ENCODE data around the gene SLC26A9. TPM values are rescaled to one million over a fixed set of nuclear protein-coding genes. Genes with fewer than 3 reads are reported as not detected.

The SLC26A9 gene
- total and polyA plus RNA-seq, 9 of the 15 experiments (the other 6 are each of a cell fraction or from before 2014, with no cell fraction given) = 0.03 TPM; not detected in 8

DNA sequence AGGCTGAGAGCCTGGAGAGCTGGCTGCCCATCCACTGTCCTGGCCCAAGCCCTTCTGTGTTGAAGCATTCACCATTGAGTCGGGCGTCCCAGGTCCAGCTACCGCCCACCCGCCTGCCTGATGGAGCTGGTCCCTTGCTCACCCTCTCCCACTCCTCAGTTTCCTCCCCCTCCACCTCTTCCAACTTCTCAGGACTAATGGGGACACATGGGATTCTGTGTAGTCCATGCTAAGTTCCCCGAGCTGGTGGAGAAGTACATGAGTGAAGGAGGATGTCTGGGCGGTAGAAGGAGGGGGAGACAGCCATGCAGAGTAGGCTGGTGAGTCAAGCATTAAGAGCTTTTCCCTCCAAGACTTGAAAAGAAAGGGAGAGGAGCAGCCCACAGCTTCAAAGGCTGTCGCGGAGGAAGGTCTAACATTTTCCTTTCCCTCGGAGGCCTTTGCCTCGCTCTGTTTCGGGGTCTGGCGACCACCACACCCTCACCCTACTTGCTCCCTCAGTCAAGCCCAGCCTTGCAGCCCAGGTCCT lies 561 bp downstream of the SLC26A9 start (continued):
- TF ChIP-seq, protein P1, sequence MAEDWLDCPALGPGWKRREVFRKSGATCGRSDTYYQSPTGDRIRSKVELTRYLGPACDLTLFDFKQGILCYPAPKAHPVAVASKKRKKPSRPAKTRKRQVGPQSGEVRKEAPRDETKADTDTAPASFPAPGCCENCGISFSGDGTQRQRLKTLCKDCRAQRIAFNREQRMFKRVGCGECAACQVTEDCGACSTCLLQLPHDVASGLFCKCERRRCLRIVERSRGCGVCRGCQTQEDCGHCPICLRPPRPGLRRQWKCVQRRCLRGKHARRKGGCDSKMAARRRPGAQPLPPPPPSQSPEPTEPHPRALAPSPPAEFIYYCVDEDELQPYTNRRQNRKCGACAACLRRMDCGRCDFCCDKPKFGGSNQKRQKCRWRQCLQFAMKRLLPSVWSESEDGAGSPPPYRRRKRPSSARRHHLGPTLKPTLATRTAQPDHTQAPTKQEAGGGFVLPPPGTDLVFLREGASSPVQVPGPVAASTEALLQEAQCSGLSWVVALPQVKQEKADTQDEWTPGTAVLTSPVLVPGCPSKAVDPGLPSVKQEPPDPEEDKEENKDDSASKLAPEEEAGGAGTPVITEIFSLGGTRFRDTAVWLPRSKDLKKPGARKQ (CRISPR knock-in tag; IDR thresholded peaks at IDR 0.05) = no peak
- TF ChIP-seq ZC3H8 (IDR thresholded peaks at IDR 0.05) (no peak), ZNF707 (CRISPR knock-in tag; conservative IDR thresholded peaks at IDR 0.05) (no peak), MCM7 (IDR thresholded peaks at IDR 0.05) (no peak), HDAC1 (IDR thresholded peaks at IDR 0.05) (no peak), HDGF (IDR thresholded peaks at IDR 0.05) (no peak), ZBTB8A (IDR thresholded peaks at IDR 0.05; ENCODE audit: partially characterized antibody) (no peak), PRPF4 (IDR thresholded peaks at IDR 0.05; ENCODE audit: insufficient read depth, low read depth, low read length, poor library complexity, severe bottlenecking) (no peak), GABPA (tag; conservative IDR thresholded peaks at IDR 0.05; ENCODE audit: low read depth) (no peak), CBX8 (IDR thresholded peaks at IDR 0.05; ENCODE audit: borderline replicate concordance, extremely low read depth, low read depth, low read length, poor library complexity, severe bottlenecking) (no peak), KAT8 (IDR thresholded peaks at IDR 0.05; ENCODE audit: low read depth) (no peak), CHD1 (IDR thresholded peaks at IDR 0.05; ENCODE audit: low read length) (no peak)
- TF ChIP-seq, protein P2, sequence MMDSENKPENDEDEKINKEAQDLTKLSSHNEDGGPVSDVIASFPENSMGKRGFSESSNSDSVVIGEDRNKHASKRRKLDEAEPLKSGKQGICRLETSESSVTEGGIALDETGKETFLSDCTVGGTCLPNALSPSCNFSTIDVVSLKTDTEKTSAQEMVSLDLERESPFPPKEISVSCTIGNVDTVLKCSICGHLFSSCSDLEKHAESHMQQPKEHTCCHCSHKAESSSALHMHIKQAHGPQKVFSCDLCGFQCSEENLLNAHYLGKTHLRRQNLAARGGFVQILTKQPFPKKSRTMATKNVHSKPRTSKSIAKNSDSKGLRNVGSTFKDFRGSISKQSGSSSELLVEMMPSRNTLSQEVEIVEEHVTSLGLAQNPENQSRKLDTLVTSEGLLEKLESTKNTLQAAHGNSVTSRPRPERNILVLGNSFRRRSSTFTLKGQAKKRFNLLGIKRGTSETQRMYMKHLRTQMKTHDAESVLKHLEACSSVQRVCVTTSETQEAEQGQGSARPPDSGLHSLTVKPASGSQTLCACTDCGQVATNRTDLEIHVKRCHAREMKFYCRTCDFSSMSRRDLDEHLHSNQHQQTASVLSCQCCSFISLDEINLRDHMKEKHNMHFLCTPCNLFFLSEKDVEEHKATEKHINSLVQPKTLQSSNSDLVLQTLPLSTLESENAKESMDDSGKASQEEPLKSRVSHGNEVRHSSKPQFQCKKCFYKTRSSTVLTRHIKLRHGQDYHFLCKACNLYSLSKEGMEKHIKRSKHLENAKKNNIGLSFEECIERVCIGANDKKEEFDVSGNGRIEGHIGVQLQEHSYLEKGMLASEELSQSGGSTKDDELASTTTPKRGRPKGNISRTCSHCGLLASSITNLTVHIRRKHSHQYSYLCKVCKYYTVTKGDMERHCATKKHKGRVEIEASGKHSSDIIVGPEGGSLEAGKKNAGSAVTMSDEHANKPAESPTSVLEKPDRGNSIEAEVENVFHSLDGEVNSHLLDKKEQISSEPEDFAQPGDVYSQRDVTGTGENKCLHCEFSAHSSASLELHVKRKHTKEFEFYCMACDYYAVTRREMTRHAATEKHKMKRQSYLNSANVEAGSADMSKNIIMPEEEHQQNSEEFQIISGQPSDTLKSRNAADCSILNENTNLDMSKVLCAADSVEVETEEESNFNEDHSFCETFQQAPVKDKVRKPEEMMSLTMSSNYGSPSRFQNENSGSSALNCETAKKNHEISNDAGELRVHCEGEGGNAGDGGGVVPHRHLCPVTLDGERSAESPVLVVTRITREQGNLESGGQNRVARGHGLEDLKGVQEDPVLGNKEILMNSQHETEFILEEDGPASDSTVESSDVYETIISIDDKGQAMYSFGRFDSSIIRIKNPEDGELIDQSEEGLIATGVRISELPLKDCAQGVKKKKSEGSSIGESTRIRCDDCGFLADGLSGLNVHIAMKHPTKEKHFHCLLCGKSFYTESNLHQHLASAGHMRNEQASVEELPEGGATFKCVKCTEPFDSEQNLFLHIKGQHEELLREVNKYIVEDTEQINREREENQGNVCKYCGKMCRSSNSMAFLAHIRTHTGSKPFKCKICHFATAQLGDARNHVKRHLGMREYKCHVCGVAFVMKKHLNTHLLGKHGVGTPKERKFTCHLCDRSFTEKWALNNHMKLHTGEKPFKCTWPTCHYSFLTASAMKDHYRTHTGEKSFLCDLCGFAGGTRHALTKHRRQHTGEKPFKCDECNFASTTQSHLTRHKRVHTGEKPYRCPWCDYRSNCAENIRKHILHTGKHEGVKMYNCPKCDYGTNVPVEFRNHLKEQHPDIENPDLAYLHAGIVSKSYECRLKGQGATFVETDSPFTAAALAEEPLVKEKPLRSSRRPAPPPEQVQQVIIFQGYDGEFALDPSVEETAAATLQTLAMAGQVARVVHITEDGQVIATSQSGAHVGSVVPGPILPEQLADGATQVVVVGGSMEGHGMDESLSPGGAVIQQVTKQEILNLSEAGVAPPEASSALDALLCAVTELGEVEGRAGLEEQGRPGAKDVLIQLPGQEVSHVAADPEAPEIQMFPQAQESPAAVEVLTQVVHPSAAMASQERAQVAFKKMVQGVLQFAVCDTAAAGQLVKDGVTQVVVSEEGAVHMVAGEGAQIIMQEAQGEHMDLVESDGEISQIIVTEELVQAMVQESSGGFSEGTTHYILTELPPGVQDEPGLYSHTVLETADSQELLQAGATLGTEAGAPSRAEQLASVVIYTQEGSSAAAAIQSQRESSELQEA (IDR thresholded peaks at IDR 0.05; ENCODE audit: low read depth) = no peak
- TF ChIP-seq, protein P3, sequence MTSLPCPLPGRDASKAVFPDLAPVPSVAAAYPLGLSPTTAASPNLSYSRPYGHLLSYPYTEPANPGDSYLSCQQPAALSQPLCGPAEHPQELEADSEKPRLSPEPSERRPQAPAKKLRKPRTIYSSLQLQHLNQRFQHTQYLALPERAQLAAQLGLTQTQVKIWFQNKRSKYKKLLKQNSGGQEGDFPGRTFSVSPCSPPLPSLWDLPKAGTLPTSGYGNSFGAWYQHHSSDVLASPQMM (CRISPR knock-in tag; IDR thresholded peaks at IDR 0.05) = no peak
- TF ChIP-seq, protein P4, sequence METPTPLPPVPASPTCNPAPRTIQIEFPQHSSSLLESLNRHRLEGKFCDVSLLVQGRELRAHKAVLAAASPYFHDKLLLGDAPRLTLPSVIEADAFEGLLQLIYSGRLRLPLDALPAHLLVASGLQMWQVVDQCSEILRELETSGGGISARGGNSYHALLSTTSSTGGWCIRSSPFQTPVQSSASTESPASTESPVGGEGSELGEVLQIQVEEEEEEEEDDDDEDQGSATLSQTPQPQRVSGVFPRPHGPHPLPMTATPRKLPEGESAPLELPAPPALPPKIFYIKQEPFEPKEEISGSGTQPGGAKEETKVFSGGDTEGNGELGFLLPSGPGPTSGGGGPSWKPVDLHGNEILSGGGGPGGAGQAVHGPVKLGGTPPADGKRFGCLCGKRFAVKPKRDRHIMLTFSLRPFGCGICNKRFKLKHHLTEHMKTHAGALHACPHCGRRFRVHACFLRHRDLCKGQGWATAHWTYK (CRISPR knock-in tag; IDR thresholded peaks at IDR 0.05) = no peak
